MM.1S (cell line): ENCODE data around the gene GATAD2B.
"Not testable (repeated sequence)": the region's sequence is repeated elsewhere in the genome, so short reads cannot be mapped to it uniquely, and the experiment has no call there.

Source experiments
- CTCF ChIP-seq: fragments of 300-600 bp; sonication (generic); IDR thresholded peaks from 2 replicates; pipeline ENCODE4 v1.5.1; 2016; ENCODE audit warnings: antibody characterized with exemption, low read length, mixed read lengths
- EZH2 ChIP-seq: fragments of 300-600 bp; sonication (generic); optimal IDR thresholded peaks from 2 replicates; pipeline ENCODE3; 2017; ENCODE audit warnings: low read depth, mild to moderate bottlenecking, antibody characterized with exemption, low read length, mixed read lengths

DNA sequence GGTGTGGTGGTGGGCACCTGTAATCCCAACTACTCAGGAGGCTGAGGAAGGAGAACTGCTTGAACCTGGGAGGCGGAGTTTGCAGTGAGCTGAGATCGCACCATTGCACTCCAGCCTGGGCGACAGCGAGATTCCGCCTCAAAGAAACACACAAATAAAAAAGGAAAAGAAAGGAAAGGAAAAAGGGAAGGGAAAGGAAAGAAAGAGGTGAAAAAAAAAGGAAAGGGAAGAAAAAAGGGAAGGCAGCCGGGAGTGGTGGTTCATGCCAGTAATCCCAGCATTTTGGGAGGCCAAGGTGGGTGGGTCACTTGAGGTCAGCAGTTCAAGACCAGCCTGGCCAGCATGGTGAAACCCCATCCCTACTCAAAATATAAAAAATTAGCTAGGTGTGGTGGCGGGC lies 31.7 kb downstream of the GATAD2B start:
- TF ChIP-seq EZH2, CTCF: not testable (repeated sequence)
